PFSK-1 (cell line): Measurements from ENCODE around the gene IER3.

Source experiments
- POLR2AphosphoS5 ChIP-seq: IDR thresholded peaks from 2 replicates; pipeline ENCODE4 v1.6.1; 2012; ENCODE audit warnings: low read depth, mild to moderate bottlenecking, control low read depth, low read length, moderate library complexity
- SIN3A ChIP-seq: IDR thresholded peaks from 2 replicates; pipeline ENCODE4 v1.6.1; 2012; ENCODE audit warnings: mild to moderate bottlenecking, low read length, moderate library complexity, borderline replicate concordance; ENCODE audit not compliant: insufficient read depth
- TAF1 ChIP-seq: IDR thresholded peaks from 2 replicates; pipeline ENCODE4 v1.6.1; 2012; ENCODE audit warnings: low read length, control low read depth, borderline replicate concordance; ENCODE audit not compliant: insufficient read depth
- TF ChIP-seq, protein P1 (sequence below), 2 experiments: IDR thresholded peaks; 2 replicates each; pipeline versions ENCODE4 v1.6.1 to v1.8.0; 2011 to 2012; ENCODE audit warnings: low read depth in 2 of 2, low read length in 2 of 2, control low read depth in 1 of 2, inconsistent platforms in 1 of 2, mild to moderate bottlenecking in 1 of 2, moderate library complexity in 1 of 2; ENCODE audit not compliant: insufficient read depth in 1 of 2

DNA sequence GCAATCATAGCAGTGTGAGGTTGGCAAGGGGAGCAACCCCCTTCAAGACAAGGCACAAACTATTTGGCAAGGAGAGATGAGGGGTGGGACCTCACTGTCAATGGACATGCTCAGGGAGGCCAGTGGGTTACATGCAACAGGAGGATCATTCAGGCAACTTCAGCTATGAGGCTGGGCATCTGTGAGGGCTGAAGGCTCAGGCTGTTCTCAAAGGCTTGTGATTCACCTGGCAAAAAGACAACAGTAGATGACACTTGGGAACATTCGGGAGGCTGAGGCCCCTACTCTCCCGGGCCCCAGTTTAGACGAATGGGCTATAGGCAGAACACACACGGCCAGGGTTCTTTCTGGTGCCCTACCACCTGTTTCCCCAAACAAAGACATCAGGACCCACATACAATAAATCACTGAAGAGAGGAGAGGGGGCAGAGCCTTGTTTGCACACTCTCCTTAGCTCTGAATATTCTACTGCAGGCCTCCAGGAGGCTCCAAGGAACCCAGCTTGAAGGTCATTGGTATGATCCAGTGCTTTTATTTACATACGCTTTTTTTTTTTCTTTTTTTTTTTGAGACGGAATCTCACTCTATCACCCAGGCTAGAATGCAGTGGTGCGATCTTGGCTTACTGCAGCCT is 16.3 kb downstream of the IER3 start:
- no peak for TF ChIP-seq POLR2AphosphoS5
- TF ChIP-seq TAF1 = no peak
- TF ChIP-seq, protein P1, sequence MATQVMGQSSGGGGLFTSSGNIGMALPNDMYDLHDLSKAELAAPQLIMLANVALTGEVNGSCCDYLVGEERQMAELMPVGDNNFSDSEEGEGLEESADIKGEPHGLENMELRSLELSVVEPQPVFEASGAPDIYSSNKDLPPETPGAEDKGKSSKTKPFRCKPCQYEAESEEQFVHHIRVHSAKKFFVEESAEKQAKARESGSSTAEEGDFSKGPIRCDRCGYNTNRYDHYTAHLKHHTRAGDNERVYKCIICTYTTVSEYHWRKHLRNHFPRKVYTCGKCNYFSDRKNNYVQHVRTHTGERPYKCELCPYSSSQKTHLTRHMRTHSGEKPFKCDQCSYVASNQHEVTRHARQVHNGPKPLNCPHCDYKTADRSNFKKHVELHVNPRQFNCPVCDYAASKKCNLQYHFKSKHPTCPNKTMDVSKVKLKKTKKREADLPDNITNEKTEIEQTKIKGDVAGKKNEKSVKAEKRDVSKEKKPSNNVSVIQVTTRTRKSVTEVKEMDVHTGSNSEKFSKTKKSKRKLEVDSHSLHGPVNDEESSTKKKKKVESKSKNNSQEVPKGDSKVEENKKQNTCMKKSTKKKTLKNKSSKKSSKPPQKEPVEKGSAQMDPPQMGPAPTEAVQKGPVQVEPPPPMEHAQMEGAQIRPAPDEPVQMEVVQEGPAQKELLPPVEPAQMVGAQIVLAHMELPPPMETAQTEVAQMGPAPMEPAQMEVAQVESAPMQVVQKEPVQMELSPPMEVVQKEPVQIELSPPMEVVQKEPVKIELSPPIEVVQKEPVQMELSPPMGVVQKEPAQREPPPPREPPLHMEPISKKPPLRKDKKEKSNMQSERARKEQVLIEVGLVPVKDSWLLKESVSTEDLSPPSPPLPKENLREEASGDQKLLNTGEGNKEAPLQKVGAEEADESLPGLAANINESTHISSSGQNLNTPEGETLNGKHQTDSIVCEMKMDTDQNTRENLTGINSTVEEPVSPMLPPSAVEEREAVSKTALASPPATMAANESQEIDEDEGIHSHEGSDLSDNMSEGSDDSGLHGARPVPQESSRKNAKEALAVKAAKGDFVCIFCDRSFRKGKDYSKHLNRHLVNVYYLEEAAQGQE (IDR thresholded peaks at IDR 0.05; ENCODE audit: insufficient read depth in 1 of 2, low read depth in 2 of 2, low read length in 2 of 2) = no peak
- no peak for TF ChIP-seq SIN3A
